GM19395 (cell line): Measurements from ENCODE around the gene BEX4.
"Not testable (repeated sequence)": the region's sequence is repeated elsewhere in the genome, so short reads cannot be mapped to it uniquely, and the experiment has no call there.

Experiments used
- ATAC-seq: cut with Tn5 transposase; IDR thresholded peaks from one replicate; pipeline ENCODE4 v1.9.1; 2021; ENCODE audit warnings: mild to moderate bottlenecking, moderate library complexity; ENCODE audit not compliant: unreplicated experiment

Gene BEX4, protein sequence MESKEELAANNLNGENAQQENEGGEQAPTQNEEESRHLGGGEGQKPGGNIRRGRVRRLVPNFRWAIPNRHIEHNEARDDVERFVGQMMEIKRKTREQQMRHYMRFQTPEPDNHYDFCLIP

DNA sequence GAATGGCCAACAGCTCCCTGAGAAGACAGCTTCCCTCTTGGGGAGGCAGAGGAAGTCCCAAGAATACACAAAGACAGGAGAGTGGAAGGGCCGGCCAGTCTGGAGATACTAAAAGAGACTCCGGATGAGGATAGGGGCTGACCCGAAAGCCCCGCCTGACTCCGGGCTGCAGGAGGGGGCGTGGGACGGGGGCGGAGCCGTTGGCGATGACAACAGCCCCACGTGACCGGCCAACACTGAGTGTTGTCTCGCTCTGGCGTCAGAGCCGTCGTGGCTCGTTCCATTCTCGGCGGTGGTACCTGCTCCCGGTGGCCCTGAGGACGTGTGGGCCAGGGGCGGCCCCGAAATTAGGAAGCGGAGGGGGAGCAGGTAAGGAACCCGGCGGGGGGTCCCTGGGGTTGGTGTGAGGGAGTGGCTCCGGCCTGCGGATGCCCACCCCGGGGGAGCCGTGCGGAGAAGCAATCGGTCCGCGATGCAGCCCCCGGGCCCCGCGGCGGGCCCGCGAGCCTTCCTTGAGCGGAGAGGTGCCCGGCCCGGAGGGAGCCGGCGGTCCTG is at the start of gene BEX4:
Gene BEX4, plus strand, starts transcription at position 239 of the 555 bp plus-strand sequence. CDS start 1,046 bp downstream, outside the sequence.
- peak; percentile 96 for ATAC-seq

DNA sequence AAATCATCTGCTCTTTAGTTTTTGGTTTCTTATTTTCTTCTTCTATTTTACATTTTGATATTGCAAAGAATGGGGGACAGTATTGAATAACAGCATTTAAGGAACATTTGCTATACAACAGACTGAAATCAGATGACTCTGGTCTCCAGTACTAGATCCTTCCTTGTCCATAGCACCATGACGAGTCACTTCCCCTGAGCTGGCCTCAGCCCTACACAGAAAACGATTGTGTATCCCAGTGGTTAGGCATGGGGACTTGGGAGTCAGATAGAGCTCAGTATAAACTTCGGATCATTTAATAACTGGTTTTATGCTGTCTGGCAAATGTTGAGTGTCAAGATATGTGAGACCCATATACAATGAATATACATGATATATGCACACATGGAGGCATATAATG is 44.7 kb upstream of the BEX4 start:
- ATAC-seq, result no peak

DNA sequence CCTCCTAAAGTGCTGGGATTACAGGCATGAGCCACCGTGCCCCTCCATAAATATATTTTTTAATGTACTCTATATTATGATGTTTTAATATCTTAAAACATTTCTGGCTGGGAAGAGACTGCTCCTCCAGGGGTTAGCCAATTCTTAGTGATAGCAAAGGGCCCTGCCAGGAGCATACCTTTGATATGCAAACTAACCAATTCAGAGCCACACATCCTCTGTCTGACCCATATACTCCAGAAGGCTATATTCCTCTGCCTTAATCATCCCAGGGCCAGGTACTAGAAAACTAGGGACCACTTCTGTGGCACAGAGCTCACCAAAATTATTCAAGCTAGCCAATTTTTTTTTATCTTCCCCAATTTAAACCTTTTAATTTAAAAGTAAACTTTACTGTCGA is 43.6 kb upstream of the BEX4 start:
- no peak for ATAC-seq

DNA sequence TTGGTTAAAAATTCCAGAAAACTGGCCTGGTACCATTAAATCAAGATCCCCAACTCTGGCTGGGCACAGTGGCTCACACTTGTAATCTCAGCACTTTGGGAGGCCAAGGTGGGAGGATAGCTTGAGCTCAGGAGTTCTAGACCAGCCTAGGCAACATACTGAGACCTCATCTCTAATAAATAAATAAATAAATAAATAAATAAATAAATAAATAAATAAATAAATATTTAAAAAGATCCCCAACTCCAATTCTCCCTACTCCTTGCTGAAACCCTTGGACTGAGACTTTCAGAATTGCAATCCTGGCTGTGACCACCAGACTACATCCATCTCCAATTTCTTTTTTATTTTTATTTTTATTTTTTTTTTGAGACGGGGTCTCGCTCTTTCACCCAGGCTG is 39.7 kb upstream of the BEX4 start:
- not testable (repeated sequence) for ATAC-seq

GRCh38 chrX:103175944-103176753 is 38.8 kb upstream of the BEX4 start:
- peak; percentile 74 for ATAC-seq

GRCh38 chrX:103177556-103177955 is 37.4 kb upstream of the BEX4 start:
- no peak for ATAC-seq

- ATAC-seq, result no peak
Observed at GRCh38 chrX:103183912-103184311, 31.0 kb upstream of the BEX4 start.

GRCh38 chrX:103187953-103188475 is 26.9 kb upstream of the BEX4 start:
- ATAC-seq, result no peak

- ATAC-seq, result no peak
Observed at GRCh38 chrX:103197721-103198306, 17.1 kb upstream of the BEX4 start.

DNA sequence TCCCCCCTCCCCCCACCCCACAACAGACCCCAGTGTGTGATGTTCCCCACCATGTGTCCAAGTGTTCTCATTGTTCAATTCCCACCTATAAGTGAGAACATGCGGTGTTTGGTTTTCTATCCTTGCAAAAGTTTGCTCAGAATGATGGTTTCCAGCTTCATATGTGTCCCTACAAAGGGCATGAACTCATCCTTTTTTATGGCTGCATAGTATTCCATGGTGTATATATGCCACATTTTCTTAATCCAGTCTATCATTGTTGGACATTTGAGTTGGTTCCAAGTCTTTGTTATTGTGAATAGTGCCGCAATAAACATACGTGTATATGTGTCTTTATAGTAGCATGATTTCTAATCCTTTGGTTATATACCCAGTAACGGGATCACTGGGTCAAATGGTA is 16.2 kb upstream of the BEX4 start:
- ATAC-seq, result not testable (repeated sequence)

GRCh38 chrX:103201041-103201440 is 13.9 kb upstream of the BEX4 start:
- no peak for ATAC-seq

GRCh38 chrX:103210056-103210455 is 4.9 kb upstream of the BEX4 start:
- ATAC-seq, result no peak

DNA sequence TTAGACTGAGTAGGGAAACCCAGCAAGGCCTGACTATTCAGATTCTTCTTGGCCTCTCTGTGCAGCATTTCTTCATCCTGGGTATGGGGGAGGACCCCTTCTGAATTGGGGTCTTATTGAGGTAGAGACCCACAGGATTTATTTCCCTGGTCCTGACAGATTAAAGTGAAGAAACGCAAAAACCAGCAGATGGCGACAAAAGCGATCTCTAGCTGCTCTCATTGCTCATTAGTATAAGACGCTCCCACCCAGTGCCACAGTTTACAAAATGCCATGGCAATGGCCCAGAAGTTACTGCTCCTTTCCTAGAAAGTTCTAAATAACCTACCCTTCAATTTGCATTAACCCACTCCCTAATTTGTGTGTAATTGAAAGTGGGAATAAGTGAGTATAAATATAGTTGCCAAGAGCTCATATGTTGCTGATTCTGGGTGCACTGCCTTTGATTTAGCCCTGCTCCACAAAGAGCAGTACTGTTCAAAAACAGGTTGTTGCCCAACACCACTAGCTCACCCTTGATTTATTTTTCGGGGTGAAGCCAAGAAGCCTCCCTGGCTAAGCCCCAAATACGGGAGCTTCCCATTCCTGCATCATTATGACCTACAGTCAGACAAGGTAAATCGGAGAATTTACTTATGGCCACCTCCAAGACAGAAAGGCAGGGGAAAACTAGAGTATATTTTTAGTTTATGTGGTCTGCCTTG is 3.7 kb upstream of the BEX4 start:
- peak; percentile 45 for ATAC-seq

DNA sequence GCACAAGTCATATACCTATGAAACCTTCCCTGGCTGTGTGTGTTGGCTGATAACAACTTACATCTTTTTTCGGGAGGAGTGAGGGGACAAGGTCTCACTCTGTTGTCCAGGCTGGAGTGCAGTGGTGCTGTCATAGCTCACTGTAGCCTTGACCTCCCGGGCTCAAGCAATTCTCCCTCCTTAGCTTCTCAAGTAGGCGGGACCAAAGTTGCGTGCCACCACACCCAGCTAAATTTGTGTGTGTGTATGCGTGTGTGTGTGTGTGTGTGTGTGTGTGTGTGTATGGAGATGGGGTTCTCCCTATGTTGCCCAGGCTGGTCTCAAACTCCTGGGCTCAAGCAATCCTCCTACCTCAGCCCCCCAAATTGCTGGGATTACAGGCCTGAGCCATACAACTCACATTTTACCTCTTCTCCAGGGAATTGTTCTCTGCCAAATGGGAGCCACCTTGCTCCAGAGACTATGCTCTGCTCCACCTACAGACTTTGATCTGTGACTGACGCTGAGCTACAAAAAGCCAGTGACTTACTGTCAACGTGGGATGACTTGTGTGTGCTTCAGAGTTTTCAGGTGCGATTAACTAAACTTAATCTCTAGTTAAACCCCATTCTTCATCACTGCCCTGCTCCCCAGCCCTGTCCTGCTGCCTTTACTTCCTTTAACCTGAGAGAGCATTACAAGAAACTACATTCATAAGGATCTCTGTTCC is 2.0 kb upstream of the BEX4 start:
- ATAC-seq, result no peak

DNA sequence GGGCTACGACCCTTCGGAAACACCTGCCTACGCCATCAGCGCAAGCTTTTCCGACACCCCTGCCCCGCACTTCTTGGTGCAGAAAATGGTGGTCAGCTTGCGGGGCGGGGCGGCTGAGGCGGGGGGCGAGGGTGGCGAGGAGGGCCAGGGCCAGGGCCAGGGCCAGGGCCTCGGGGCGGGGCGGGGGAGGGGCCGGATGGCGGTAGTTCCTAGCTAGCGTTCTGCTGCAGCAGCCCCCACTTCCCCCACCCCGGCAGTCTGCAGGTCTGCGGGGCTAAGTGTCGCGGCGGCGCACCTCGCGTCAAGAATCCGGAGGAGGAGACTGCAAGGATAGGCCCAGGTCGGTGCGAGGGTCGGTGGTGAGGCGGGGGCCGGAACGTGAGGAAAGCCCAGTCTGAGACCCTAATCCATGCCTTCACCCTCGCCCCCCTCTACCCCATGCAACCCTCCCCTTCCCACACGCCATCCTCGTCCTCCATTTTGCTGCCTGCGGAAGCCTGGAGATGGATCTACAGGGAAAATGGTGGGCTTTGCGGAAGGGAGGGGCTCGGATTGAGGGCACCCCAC is 600 bp downstream of the BEX4 start:
- ATAC-seq, result peak; percentile 36

- ATAC-seq, result no peak
Observed at GRCh38 chrX:103220511-103221323, 5.8 kb downstream of the BEX4 start.

DNA sequence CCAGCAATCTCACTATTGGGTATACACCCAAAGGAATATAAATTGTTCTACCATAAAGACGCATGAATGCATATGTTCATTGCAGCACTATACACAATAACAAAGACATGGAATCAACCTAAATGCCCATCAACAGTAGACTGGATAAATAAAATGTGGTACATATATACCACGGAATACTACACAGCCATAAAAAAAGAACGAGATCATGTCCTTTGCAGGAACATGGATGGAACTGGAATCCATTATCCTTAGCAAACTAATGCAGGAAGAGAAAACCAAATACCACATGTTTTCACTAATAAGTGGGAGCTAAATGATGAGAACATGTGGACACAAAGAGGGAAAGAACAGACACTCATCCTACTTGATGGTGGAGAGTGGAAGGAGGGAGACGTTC is 11.0 kb downstream of the BEX4 start:
- not testable (repeated sequence) for ATAC-seq

- no peak for ATAC-seq
Observed at GRCh38 chrX:103233263-103233662, 18.4 kb downstream of the BEX4 start.

DNA sequence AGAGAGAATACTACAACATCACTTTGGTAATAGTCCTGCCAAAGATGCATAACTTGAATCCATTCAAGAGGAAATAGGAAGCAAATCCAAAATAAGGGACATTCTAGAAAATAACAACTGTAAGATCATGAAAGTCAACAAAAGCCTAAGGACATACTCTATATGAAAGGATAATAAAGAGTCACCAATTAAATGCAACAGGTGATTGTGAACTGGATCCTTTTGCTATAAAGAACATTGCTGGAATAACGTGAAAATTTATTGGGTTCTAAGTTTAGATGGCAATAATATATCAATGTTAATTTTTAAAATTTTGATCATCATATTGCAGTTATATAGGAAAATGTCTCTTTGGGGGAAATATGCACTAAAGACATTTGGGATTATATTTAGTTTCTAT is 20.0 kb downstream of the BEX4 start:
- ATAC-seq, result no peak
